Left lung (tissue), 10 donors: ENCODE data around the gene PDE4D. TPM values are rescaled to one million over a fixed set of nuclear protein-coding genes. Genes with fewer than 3 reads are reported as not detected.

Experiments
- ATAC-seq: fragments of 200-7000 bp; cut with Tn5 transposase; one replicate; pipeline ENCODE4 v1.9.1; 2020; ENCODE audit warnings: moderate library complexity
- DNase-seq, 4 donors: peaks; one replicate each; pipeline ENCODE4 v3.0.0-alpha.2; 2013 to 2020
- H3K27ac ChIP-seq, 2 donors: fragments of 200-600 bp; sonication (generic) in 1 of 2; one replicate each; pipeline versions ENCODE4 v1.5.0 to v1.8.0; 2020 to 2021
- H3K27me3 ChIP-seq, 2 donors: fragments of 200-600 bp; sonication (generic) in 1 of 2; one replicate each; pipeline versions ENCODE4 v1.5.0 to v1.8.0; 2020 to 2021
- H3K36me3 ChIP-seq, 2 donors: fragments of 200-600 bp; sonication (generic) in 1 of 2; one replicate each; pipeline versions ENCODE4 v1.5.0 to v1.8.0; 2020 to 2021
- H3K4me1 ChIP-seq, 2 donors: fragments of 200-600 bp; one replicate each; pipeline ENCODE4 v1.8.0; 2021
- H3K4me3 ChIP-seq, 2 donors: fragments of 200-600 bp; sonication (generic) in 1 of 2; one replicate each; pipeline versions ENCODE4 v1.5.0 to v1.8.0; 2020 to 2021; ENCODE audit warnings: mild to moderate bottlenecking in 1 of 2
- H3K9me3 ChIP-seq, 2 donors: fragments of 200-600 bp; sonication (generic) in 1 of 2; one replicate each; pipeline versions ENCODE4 v1.5.0 to v1.8.0; 2020 to 2021
- intact Hi-C, 2 donors: fragments of 100-400 bp; cut with DNase I; formaldehyde crosslinking; loops; one replicate each; pipeline versions ENCODE4 v1.11.2 to v1.14.2; 2022
- polyA plus RNA-seq, 6 donors: library from polyadenylated mRNA; unstranded; fragments of 120-200 nt; gene quantifications; one replicate each; pipeline ENCODE4 v1.2.1, GENCODE V29; 2013; ENCODE audit not compliant: insufficient read length in 6 of 6
- total RNA-seq, 2 donors: library from RNA; stranded (reverse); fragmentation: NEBNext Ultra II Directional; extraction: Animal tissue kit (Norgen Biotek cat#: 25700); gene quantifications; one replicate each; pipeline ENCODE4 v1.2.1, GENCODE V29; 2021
- TF ChIP-seq, protein P1 (sequence below), 2 donors: fragments of 200-600 bp; sonication (generic) in 1 of 2; IDR thresholded peaks; one replicate each; pipeline versions ENCODE4 v1.5.0 to v1.8.0; 2021; ENCODE audit warnings: antibody characterized with exemption in 2 of 2
- donor health status: DM: no; HTN: yes; CAD: no.
- donor health status: DM: no; HTN: no; CAD: no.

PDE4D gene
- total and polyA plus RNA-seq, 8 donors, result 21.4 to 57.1 (median 25.4) TPM

GRCh38 chr5:59282726-59283125, 610.8 kb downstream of the PDE4D start:
- ATAC-seq (no peak), DNase-seq (no peak)
- H3K36me3 ChIP-seq, result no peaks in the 10 kb centered on the region
- intact Hi-C loops, result no loop called here
- no peaks in the 10 kb centered on the region for H3K9me3 ChIP-seq
- H3K27ac ChIP-seq, result no peak overlapping the region
- H3K4me1 ChIP-seq, result no peaks in the 10 kb centered on the region
- H3K4me3 ChIP-seq, result no peak overlapping the region
- no peaks in the 10 kb centered on the region for H3K27me3 ChIP-seq
- TF ChIP-seq, protein P1, sequence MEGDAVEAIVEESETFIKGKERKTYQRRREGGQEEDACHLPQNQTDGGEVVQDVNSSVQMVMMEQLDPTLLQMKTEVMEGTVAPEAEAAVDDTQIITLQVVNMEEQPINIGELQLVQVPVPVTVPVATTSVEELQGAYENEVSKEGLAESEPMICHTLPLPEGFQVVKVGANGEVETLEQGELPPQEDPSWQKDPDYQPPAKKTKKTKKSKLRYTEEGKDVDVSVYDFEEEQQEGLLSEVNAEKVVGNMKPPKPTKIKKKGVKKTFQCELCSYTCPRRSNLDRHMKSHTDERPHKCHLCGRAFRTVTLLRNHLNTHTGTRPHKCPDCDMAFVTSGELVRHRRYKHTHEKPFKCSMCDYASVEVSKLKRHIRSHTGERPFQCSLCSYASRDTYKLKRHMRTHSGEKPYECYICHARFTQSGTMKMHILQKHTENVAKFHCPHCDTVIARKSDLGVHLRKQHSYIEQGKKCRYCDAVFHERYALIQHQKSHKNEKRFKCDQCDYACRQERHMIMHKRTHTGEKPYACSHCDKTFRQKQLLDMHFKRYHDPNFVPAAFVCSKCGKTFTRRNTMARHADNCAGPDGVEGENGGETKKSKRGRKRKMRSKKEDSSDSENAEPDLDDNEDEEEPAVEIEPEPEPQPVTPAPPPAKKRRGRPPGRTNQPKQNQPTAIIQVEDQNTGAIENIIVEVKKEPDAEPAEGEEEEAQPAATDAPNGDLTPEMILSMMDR (IDR thresholded peaks at IDR 0.05), result no peak

- Histone ChIP-seq H3K4me1 (peaks cover 11 to 12% of the 10 kb centered on the region in 2 donors), H3K4me3 (no peak overlapping the region), H3K9me3 (no peaks in the 10 kb centered on the region), H3K27ac (no peak overlapping the region), H3K27me3 (no peaks in the 10 kb centered on the region), H3K36me3 (no peaks in the 10 kb centered on the region)
- no peak for DNase-seq
- ATAC-seq, result no peak
- TF ChIP-seq, protein P1 (IDR thresholded peaks at IDR 0.05), result no peak
- intact Hi-C loops, result no loop called here
Observed at GRCh38 chr5:59279979-59280378, 613.5 kb downstream of the PDE4D start.

DNA sequence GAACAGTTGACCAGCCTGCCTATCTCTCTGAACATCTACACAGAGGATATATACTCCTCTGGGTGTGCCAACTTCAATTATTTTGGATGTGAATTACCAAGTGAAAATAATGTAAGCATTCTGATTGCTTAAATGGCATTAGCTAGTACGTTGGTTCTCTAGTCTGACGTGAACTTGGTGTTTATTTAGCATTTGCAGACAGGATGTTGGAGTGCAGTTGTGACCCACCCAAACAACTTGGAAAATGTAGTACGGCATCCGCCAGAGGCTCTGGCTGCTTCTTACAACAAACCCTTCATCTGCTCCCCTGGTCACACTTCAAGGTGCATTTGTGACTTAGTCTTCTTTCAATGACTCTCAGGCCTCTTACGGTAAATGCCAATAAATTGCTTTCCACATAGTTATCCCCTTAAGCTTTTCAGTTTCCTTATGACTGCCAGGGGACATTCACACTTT, 616.6 kb downstream of the PDE4D start:
- no peaks in the 10 kb centered on the region for H3K36me3 ChIP-seq
- DNase-seq (peak in 1 of 4 donors; percentile 58), ATAC-seq (peak; percentile 63)
- H3K27me3 ChIP-seq, result no peaks in the 10 kb centered on the region
- no peak overlapping the region for H3K4me3 ChIP-seq
- intact Hi-C loops, result no loop called here
- H3K27ac ChIP-seq, result peak overlapping the region; percentile 78 to 91
- peaks cover 12 to 27% of the 10 kb centered on the region in 2 donors for H3K4me1 ChIP-seq
- TF ChIP-seq, protein P1 (IDR thresholded peaks at IDR 0.05), result no peak
- no peaks in the 10 kb centered on the region for H3K9me3 ChIP-seq

DNA sequence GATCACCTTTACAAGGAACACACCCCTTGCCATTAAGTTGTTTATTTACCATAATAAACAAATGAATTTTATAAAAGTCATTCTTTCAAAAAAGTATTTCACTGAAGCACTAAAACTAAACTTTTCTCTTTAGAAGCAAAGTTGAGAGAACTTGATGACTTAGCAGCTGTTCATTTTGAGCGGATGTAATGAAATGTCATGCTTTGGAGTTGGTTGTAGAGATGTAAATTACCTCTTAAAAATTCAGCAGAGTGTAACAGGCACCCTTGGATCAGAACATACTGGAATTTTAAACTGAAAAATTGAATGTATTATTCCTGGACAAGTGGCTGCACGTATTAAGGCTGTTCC, 617.2 kb downstream of the PDE4D start:
- Histone ChIP-seq H3K4me1 (peaks cover 12 to 27% of the 10 kb centered on the region in 2 donors), H3K36me3 (no peaks in the 10 kb centered on the region), H3K27ac (peak overlapping the region; percentile 78 to 91), H3K4me3 (peak overlapping the region in 1 of 2 donors; percentile 46), H3K9me3 (no peaks in the 10 kb centered on the region), H3K27me3 (no peaks in the 10 kb centered on the region)
- no peak for ATAC-seq
- TF ChIP-seq, protein P1 (IDR thresholded peaks at IDR 0.05), result no peak
- intact Hi-C loops, result no loop called here
- no peak for DNase-seq

DNA sequence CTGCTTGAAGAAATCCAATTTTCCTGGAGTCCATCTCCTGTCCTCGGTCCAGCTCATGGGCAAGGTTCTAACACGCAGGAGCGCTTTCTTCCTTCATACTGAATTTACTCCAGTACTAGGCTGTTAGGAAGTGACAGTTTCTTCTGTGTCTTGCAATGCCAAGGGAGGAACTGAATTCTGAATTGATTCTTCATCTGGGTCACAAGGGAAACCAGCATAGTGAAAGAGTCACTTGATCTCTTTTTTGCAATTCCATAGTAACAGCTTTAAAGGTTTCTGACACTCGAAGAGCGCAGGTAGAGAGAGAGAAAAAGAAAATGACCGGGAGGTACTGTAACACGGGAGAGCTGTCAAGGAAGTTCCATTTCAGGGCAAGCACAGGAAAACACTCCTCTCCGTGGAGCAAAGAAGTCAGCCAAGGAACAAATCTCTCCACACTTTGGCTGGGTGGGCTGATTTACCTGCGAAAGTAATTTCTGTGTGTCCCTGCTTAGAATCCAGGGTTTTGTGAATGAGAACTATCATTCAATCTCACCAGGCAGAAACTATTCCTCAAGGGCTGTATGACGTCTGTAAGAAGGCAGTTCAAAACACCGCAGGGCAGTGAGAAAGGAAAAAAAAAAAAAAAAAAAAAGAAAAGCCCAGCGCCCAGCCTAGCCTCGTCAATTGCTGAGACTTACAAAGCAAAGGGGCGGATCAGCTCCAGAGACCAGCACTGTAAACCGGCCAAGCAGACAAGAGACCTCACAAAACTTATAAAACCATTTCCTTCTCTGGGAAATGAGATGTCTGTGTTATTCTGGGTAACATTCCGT, 617.8 kb downstream of the PDE4D start:
- Histone ChIP-seq H3K4me1 (peaks cover 12 to 27% of the 10 kb centered on the region in 2 donors), H3K9me3 (no peaks in the 10 kb centered on the region), H3K27me3 (no peaks in the 10 kb centered on the region), H3K27ac (peak overlapping the region; percentile 78 to 91), H3K4me3 (peak overlapping the region; percentile 42 to 46), H3K36me3 (no peaks in the 10 kb centered on the region)
- TF ChIP-seq, protein P1 (IDR thresholded peaks at IDR 0.05), result no peak
- ATAC-seq, result peak; percentile 86
- peak in 3 of 4 donors; percentile 48 to 78 (median 49) for DNase-seq
- intact Hi-C loops, result no loop called here
